Mucosa of stomach (tissue), 1 donor: ENCODE measurements around the gene TMEM223.
A peak's percentile ranks its signal among the peaks of the same experiment; 100 is the strongest.
"Not testable (repeated sequence)": the region's sequence is repeated elsewhere in the genome, so short reads cannot be mapped to it uniquely, and the experiment has no call there.

Experiments
- H3K27me3 ChIP-seq: one replicate; pipeline ENCODE4 v1.7.0; 2013; ENCODE audit warnings: mild to moderate bottlenecking, low read length; ENCODE audit not compliant: control insufficient read depth, insufficient read depth
- H3K36me3 ChIP-seq: one replicate; pipeline ENCODE4 v1.7.0; 2013; ENCODE audit warnings: low read length; ENCODE audit not compliant: control insufficient read depth, insufficient read depth
- H3K4me1 ChIP-seq: one replicate; pipeline ENCODE4 v1.7.0; 2013; ENCODE audit warnings: mild to moderate bottlenecking, low read length; ENCODE audit not compliant: control insufficient read depth, insufficient read depth
- H3K4me3 ChIP-seq: one replicate; pipeline ENCODE4 v1.7.0; 2013; ENCODE audit warnings: low read length
- H3K9ac ChIP-seq: one replicate; pipeline ENCODE4 v1.7.0; 2013; ENCODE audit warnings: mild to moderate bottlenecking, low read length, moderate library complexity
- H3K9me3 ChIP-seq: one replicate; pipeline ENCODE4 v1.7.0; 2013; ENCODE audit warnings: mild to moderate bottlenecking, low read length, moderate library complexity; ENCODE audit not compliant: control insufficient read depth
- donor health status: Pancreatic carcinoma.

Gene TMEM223

DNA sequence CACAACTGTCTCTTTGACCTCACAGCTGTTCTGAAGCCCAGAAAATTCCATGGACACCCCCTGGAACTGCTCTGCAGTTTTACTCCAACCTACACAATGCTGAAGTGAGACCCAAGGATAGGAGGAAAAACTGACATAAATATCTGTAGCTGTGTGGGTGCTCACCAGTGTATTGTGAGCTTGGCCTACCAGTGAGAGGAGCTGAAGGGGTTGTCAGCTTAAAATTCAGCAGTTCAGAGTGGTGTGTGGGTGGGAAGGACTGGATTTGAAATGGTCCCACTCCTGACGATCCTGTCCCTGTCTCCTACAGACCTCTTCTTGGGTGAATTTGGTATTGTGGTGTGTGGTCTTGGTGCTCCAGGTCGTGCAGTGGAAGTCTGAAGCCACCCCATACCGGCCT lies 2.2 kb downstream of the TMEM223 start:
- H3K4me3 ChIP-seq, result no peak overlapping the region
- peaks cover 30% of the 10 kb centered on the region for H3K4me1 ChIP-seq
- H3K36me3 ChIP-seq, result peaks cover 14% of the 10 kb centered on the region
- no peak overlapping the region for H3K9ac ChIP-seq
- H3K27me3 ChIP-seq, result no peaks in the 10 kb centered on the region
- H3K9me3 ChIP-seq, result no peaks in the 10 kb centered on the region

- H3K4me3 ChIP-seq, result no peak overlapping the region
- no peak overlapping the region for H3K9ac ChIP-seq
- no peaks in the 10 kb centered on the region for H3K9me3 ChIP-seq
- H3K36me3 ChIP-seq, result peaks cover 11% of the 10 kb centered on the region
- H3K4me1 ChIP-seq, result peaks cover 30% of the 10 kb centered on the region
- H3K27me3 ChIP-seq, result no peaks in the 10 kb centered on the region
These were observed 2.8 kb downstream of the TMEM223 start for GRCh38 chr11:62788991-62789390.

GRCh38 chr11:62787005-62787759 lies 4.6 kb downstream of the TMEM223 start, which contains the start of gene TMEM179B:
Gene TMEM179B (plus strand): TSS chr11:62787402. CDS start chr11:62787432, 30 bp downstream.
- H3K9me3 ChIP-seq, result no peaks in the 10 kb centered on the region
- H3K4me3 ChIP-seq, result peak within 1 kb of the TSS; percentile 68
- H3K9ac ChIP-seq, result peak within 1 kb of the TSS; percentile 79
- H3K4me1 ChIP-seq, result peaks cover 24% of the 10 kb centered on the region
- no peaks in the 10 kb centered on the region for H3K27me3 ChIP-seq
- H3K36me3 ChIP-seq, result peaks cover 11% of the 10 kb centered on the region

GRCh38 chr11:62786318-62787004 lies 5.3 kb downstream of the TMEM223 start:
- H3K27me3 ChIP-seq, result no peaks in the 10 kb centered on the region
- H3K9ac ChIP-seq, result peak overlapping the region; percentile 79
- H3K36me3 ChIP-seq, result peaks cover 11% of the 10 kb centered on the region
- peak overlapping the region; percentile 68 for H3K4me3 ChIP-seq
- peaks cover 22% of the 10 kb centered on the region for H3K4me1 ChIP-seq
- H3K9me3 ChIP-seq, result no peaks in the 10 kb centered on the region

- peaks cover 8% of the 10 kb centered on the region for H3K4me1 ChIP-seq
- no peaks in the 10 kb centered on the region for H3K36me3 ChIP-seq
- no peaks in the 10 kb centered on the region for H3K9me3 ChIP-seq
- no peaks in the 10 kb centered on the region for H3K27me3 ChIP-seq
- H3K9ac ChIP-seq, result no peak overlapping the region
- no peak overlapping the region for H3K4me3 ChIP-seq
These were observed 9.1 kb downstream of the TMEM223 start for GRCh38 chr11:62782753-62783152.

DNA sequence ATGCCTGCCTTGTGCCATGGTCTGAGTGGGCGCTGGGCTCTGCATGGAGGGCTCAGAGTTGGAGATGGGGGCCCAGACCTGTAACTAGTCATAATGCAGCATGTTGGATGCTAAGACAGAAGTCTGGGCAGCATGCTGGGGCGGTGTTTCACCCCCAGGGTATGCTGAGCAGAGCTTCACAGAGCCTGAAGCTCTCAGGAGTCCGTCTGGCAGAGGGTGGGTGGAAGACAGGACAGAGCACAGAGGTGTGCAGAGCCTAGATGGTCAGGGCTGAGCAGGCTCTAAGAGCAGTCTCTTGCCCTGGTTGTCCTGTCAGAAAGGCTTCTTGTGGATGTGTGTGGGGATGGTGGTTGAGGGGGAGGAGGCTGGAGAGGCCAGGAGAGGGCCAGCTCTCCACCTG lies 13.4 kb downstream of the TMEM223 start:
- Histone ChIP-seq H3K36me3 (peaks cover 7% of the 10 kb centered on the region), H3K9ac (no peak overlapping the region), H3K4me1 (no peaks in the 10 kb centered on the region), H3K4me3 (no peak overlapping the region), H3K9me3 (no peaks in the 10 kb centered on the region), H3K27me3 (no peaks in the 10 kb centered on the region)

GRCh38 chr11:62777389-62777788 lies 14.4 kb downstream of the TMEM223 start:
- Histone ChIP-seq H3K9ac (no peak overlapping the region), H3K36me3 (peaks cover 7% of the 10 kb centered on the region), H3K4me3 (no peak overlapping the region), H3K4me1 (no peaks in the 10 kb centered on the region), H3K9me3 (no peaks in the 10 kb centered on the region), H3K27me3 (no peaks in the 10 kb centered on the region)

GRCh38 chr11:62775646-62776045 lies 16.2 kb downstream of the TMEM223 start:
- no peaks in the 10 kb centered on the region for H3K27me3 ChIP-seq
- no peak overlapping the region for H3K4me3 ChIP-seq
- no peak overlapping the region for H3K9ac ChIP-seq
- no peaks in the 10 kb centered on the region for H3K9me3 ChIP-seq
- H3K4me1 ChIP-seq, result peaks cover 7% of the 10 kb centered on the region
- peaks cover 7% of the 10 kb centered on the region for H3K36me3 ChIP-seq

GRCh38 chr11:62774407-62774806 lies 17.4 kb downstream of the TMEM223 start:
- Histone ChIP-seq H3K9me3 (no peaks in the 10 kb centered on the region), H3K4me3 (no peak overlapping the region), H3K4me1 (peaks cover 18% of the 10 kb centered on the region), H3K27me3 (no peaks in the 10 kb centered on the region), H3K9ac (no peak overlapping the region), H3K36me3 (peaks cover 7% of the 10 kb centered on the region)

GRCh38 chr11:62771144-62772021 lies 20.4 kb downstream of the TMEM223 start, which contains the start of gene TAF6L:
Gene TAF6L (plus strand): TSS chr11:62771396. CDS start chr11:62775784, 4,388 bp downstream.
- Histone ChIP-seq H3K4me1 (peaks cover 18% of the 10 kb centered on the region), H3K9ac (peak within 1 kb of the TSS; percentile 76), H3K9me3 (no peaks in the 10 kb centered on the region), H3K4me3 (peak within 1 kb of the TSS; percentile 85), H3K27me3 (no peaks in the 10 kb centered on the region), H3K36me3 (peaks cover 7% of the 10 kb centered on the region)

GRCh38 chr11:62770778-62771143 lies 21.0 kb downstream of the TMEM223 start:
- Histone ChIP-seq H3K36me3 (peaks cover 5% of the 10 kb centered on the region), H3K9me3 (no peaks in the 10 kb centered on the region), H3K4me3 (peak overlapping the region; percentile 14), H3K4me1 (peaks cover 18% of the 10 kb centered on the region), H3K27me3 (no peaks in the 10 kb centered on the region), H3K9ac (peak overlapping the region; percentile 24)

DNA sequence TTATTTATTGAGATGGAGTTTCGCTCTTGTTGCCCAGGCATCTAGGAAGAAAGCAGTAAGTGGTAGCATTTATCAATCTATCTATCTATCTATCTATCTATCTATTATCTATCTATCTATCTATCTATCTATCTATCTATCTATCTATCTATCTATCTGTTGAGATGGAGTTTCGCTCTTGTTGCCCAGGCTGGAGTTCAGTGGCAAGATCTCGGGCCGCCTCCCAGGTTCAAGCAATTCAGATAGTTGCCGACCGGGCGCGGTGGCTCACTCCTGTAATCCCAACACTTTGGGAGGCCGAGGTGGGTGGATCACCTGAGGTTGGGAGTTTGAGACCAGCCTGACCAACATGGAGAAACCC lies 31.0 kb downstream of the TMEM223 start:
- H3K9ac ChIP-seq, H3K27me3 ChIP-seq, H3K9me3 ChIP-seq, H3K36me3 ChIP-seq, H3K4me1 ChIP-seq, H3K4me3 ChIP-seq: not testable (repeated sequence)
